ENCODE measurements around the gene RPS19BP1. TPM values are rescaled to one million over a fixed set of nuclear protein-coding genes. Genes with fewer than 3 reads are reported as not detected.
A peak's percentile ranks its signal among the peaks of the same experiment; 100 is the strongest.

Gene RPS19BP1
- total RNA-seq, 1 experiment from 2014 or later, result 97.2 TPM

GRCh38 chr22:39490135-39490798, 42.3 kb downstream of the RPS19BP1 start:
- no peak overlapping the region for H3K4me3 ChIP-seq (ENCODE audit: low read depth, low read length, poor library complexity, severe bottlenecking)
- H3K27ac ChIP-seq (ENCODE audit: low read depth, low read length, poor library complexity, severe bottlenecking), result no peak overlapping the region
- H3K9me3 ChIP-seq (ENCODE audit: low read depth, low read length, poor library complexity, severe bottlenecking), result no peaks in the 10 kb centered on the region
- CTCF ChIA-PET, result interaction anchor here (1.6 kb wide), 1 partner anchor 39 kb away, joined by 7 read pairs; no protein-coding TSS in a partner anchor
- H3K27me3 ChIP-seq (replicated peaks; ENCODE audit: insufficient read depth, low read depth, low read length, poor library complexity), result no peaks in the 10 kb centered on the region
- POLR2A ChIA-PET (ENCODE audit: low non-redundant PET), result no interaction called here
- no peaks in the 10 kb centered on the region for H3K4me1 ChIP-seq (ENCODE audit: insufficient read depth, low read length, poor library complexity, severe bottlenecking)
- intact Hi-C loops (cut with micrococcal nuclease; ENCODE audit: unreplicated experiment), result no loop called here
- no peak for TF ChIP-seq EZH2 (IDR thresholded peaks at IDR 0.05; ENCODE audit: borderline replicate concordance, low read depth, low read length, poor library complexity, severe bottlenecking)
- TF ChIP-seq CTCF (conservative IDR thresholded peaks at IDR 0.05; ENCODE audit: low read depth, low read length), result no peak
- no TSS peak for BruUV-seq (replicated peaks)
- H3K36me3 ChIP-seq (ENCODE audit: insufficient read depth, low read length, poor library complexity, severe bottlenecking), result no peaks in the 10 kb centered on the region
- DNase-seq (ENCODE audit: low spot score), result peak; percentile 91

- no TSS peak for BruUV-seq (replicated peaks)
- POLR2A ChIA-PET (ENCODE audit: low non-redundant PET), result interaction anchor here (0.6 kb wide), 1 partner anchor 861 kb away, joined by 3 read pairs; no protein-coding TSS in a partner anchor
- DNase-seq (ENCODE audit: low spot score), result no peak
- intact Hi-C loops (cut with micrococcal nuclease; ENCODE audit: unreplicated experiment), result no loop called here
- Histone ChIP-seq H3K4me1 (ENCODE audit: insufficient read depth, low read length, poor library complexity, severe bottlenecking) (no peaks in the 10 kb centered on the region), H3K4me3 (ENCODE audit: low read depth, low read length, poor library complexity, severe bottlenecking) (no peak overlapping the region), H3K27ac (ENCODE audit: low read depth, low read length, poor library complexity, severe bottlenecking) (no peak overlapping the region), H3K27me3 (replicated peaks; ENCODE audit: insufficient read depth, low read depth, low read length, poor library complexity) (no peaks in the 10 kb centered on the region), H3K9me3 (ENCODE audit: low read depth, low read length, poor library complexity, severe bottlenecking) (no peaks in the 10 kb centered on the region), H3K36me3 (ENCODE audit: insufficient read depth, low read length, poor library complexity, severe bottlenecking) (no peaks in the 10 kb centered on the region)
- no peak for TF ChIP-seq CTCF (conservative IDR thresholded peaks at IDR 0.05; ENCODE audit: low read depth, low read length)
- TF ChIP-seq EZH2 (IDR thresholded peaks at IDR 0.05; ENCODE audit: borderline replicate concordance, low read depth, low read length, poor library complexity, severe bottlenecking), result no peak
- CTCF ChIA-PET, result no interaction called here
Observed at GRCh38 chr22:39489094-39490068, 43.2 kb downstream of the RPS19BP1 start.

GRCh38 chr22:39488563-39489083, 43.9 kb downstream of the RPS19BP1 start:
- DNase-seq (ENCODE audit: low spot score), result no peak
- no peaks in the 10 kb centered on the region for H3K27me3 ChIP-seq (replicated peaks; ENCODE audit: insufficient read depth, low read depth, low read length, poor library complexity)
- BruUV-seq (replicated peaks), result no TSS peak
- TF ChIP-seq CTCF (conservative IDR thresholded peaks at IDR 0.05; ENCODE audit: low read depth, low read length) (no peak), EZH2 (IDR thresholded peaks at IDR 0.05; ENCODE audit: borderline replicate concordance, low read depth, low read length, poor library complexity, severe bottlenecking) (no peak)
- intact Hi-C loops (cut with micrococcal nuclease; ENCODE audit: unreplicated experiment), result no loop called here
- CTCF ChIA-PET, result no interaction called here
- POLR2A ChIA-PET (ENCODE audit: low non-redundant PET), result no interaction called here
- no peaks in the 10 kb centered on the region for H3K9me3 ChIP-seq (ENCODE audit: low read depth, low read length, poor library complexity, severe bottlenecking)
- H3K4me3 ChIP-seq (ENCODE audit: low read depth, low read length, poor library complexity, severe bottlenecking), result no peak overlapping the region
- no peak overlapping the region for H3K27ac ChIP-seq (ENCODE audit: low read depth, low read length, poor library complexity, severe bottlenecking)
- H3K4me1 ChIP-seq (ENCODE audit: insufficient read depth, low read length, poor library complexity, severe bottlenecking), result no peaks in the 10 kb centered on the region
- no peaks in the 10 kb centered on the region for H3K36me3 ChIP-seq (ENCODE audit: insufficient read depth, low read length, poor library complexity, severe bottlenecking)
